Activated CD4-positive, CD25-positive, alpha-beta regulatory T cell treated with anti-CD3 and anti-CD28 coated beads, Interleukin-2, amount 50 U/mL, for 16 hours (primary cell): ENCODE measurements around the gene XG.
"Not testable (repeated sequence)": the region's sequence is repeated elsewhere in the genome, so short reads cannot be mapped to it uniquely, and the experiment has no call there.

Experiments used
- DNase-seq: peaks from one replicate; pipeline ENCODE4 v3.0.0-alpha.2; 2020; ENCODE audit warnings: low read depth, low spot score

The XG gene, protein sequence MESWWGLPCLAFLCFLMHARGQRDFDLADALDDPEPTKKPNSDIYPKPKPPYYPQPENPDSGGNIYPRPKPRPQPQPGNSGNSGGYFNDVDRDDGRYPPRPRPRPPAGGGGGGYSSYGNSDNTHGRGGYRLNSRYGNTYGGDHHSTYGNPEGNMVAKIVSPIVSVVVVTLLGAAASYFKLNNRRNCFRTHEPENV

DNA sequence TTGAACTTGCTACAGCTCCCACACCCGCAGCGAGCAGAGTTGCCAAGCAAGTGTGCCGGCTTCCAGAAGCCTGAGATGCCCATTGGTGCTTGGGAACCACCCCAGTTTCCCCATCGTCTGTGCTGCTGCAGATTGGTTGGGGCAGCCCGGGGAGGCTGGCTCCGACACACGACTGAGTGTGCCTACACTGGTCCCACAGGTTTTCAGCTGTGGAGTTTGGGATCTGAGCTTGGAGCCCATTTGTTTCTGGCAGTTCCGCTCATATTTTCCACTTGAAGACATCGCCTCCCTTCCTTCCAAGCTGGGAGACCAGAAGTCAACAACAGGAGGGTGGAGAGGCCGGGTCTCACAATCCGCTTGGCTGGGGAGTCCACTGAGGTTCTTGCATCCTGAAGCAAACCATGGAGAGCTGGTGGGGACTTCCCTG lies at the start of gene XG:
TSS of gene XG (plus strand) at position 167 of the 427 bp plus-strand sequence. CDS start at position 402, 235 bp downstream.
- not testable (repeated sequence) for DNase-seq

DNA sequence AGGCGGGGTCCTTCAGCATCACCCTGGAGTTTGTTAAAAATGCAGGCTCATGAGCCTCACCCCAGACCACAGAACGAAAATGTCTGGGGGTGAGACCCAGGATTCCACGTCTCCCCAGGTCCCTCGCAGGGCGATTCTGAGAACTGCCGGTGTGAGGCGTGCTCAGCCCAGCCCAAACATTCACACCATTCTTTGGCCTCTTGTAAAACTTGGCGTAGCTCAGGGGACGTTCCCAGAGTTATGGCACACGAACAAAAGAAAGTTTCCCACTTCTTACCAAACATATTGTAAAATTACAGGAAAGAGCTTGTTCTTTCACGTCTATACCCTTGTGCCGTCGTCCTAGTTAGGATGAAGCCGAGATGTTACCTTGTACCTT lies 47.9 kb upstream of the XG start:
- no peak for DNase-seq

DNA sequence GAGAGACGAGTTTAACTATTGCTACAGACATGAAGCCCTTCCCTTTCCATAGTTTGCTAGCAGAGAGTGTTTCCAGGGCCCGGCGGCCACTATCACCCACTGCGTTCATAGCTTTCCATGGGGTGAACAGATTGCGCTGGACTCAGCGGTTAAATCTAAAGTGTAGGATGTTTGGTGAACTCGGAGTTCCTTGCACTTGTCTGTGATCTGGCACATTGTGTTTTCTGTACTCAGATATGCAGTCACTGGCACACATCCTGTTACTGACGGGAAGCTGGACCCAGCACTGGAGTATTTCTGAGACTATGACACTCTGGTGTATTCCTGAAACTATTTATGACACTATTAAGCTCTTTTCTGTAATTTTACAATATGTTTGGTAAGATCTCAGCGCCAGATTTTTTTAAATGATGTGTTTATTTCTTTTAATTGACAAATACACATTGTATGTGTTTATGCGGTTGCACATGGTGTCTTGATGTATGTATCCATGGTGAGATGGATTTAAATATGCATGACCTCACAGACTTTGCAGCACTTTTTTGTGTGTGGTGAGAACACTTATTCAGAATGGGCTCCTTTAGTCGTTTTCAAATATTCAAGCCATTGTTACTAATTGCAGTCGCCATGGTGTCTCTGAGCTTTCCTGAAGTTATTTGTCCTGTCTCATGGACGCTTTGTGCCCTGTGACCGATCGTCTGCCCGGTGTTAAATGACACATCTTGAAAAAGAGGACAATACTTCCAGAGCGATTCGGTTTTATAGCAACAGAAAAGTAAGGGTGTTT lies 46.6 kb upstream of the XG start:
- DNase-seq: no peak

DNA sequence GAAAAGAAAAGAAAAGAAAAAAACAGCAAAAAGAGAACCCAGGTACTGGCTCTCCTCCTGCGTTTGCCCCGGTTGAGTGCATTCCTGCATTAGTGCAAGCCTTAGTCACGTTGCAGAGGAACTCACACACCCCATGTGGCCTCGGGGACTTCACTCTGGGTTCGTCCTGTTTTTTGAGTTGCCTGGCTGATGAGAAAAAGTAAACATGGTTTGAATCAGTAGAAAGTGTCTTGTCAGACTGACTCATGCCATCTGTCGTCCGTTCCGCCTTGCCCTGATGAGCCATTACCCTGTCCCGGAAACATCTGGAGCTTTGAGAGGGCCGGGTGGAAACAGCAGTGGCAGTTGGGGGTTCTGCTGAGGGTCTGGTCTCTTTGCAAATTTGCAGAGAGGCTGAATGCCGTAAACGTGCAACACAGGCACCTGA lies 44.5 kb upstream of the XG start:
- DNase-seq: peak; percentile 34

DNA sequence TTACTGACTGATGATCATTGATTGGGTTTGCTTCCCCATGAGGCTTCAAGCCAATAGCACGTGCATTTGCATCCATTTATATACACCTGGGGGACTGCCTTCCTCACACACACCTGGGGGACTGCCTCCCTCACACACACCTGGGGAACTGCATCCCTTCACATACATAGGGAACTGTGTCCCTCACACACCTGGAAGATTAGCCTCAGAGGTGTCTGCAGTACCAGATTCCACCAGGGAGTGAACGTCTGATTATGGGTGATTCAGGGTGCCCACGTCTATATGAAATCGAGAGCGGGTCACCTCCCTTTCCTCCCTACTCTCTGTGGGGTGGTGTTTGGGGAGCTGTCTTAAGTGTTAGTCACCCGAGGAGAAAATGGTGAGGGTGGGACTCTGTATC lies 43.8 kb upstream of the XG start:
- DNase-seq: no peak

DNA sequence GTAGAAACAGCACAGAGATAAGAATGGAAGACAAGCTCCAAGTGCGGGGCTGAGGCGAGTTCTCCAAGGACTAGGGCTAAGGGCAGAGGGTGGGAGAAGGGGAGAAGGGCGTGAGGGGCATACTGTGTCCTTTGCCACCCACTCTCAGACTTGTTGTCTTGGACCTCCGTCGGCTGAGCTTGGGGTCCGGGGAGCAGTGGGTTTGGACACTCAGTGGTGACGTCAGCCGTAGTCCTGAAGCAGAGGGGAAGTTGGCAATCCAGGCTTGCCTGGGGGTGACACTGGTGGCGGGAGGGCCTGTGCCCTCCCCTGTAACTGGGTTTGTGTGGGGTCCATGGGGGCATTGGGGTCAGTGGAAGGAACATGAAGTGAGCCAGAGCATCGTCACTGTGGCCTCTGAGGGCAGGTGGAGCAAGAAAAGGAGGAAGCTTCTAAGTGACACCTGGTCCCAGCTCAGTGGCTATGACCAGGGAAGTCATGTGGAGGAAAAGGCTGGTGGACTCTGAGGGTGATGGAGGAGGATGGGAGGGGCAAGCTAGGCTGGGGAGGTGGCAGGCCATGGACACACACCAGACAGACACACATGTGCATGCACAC lies 43.1 kb upstream of the XG start:
- no peak for DNase-seq

DNA sequence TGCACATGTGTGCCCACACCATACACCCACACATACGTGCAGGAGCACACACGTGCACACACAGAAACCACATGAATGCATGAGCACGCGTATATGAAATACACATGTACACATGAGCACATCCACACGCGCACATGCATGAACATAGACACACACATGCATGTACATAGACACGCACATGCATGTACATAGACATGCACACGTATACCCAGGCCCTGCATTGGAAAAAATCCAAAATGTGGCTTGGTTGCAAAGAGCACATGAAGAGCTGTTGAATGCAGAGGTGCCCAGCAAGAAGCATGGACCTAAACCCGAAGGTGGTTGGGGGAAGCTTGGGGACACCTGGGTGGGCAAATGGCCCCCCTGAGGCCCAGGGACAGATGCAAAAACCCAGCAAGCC lies 42.3 kb upstream of the XG start:
- no peak for DNase-seq

DNA sequence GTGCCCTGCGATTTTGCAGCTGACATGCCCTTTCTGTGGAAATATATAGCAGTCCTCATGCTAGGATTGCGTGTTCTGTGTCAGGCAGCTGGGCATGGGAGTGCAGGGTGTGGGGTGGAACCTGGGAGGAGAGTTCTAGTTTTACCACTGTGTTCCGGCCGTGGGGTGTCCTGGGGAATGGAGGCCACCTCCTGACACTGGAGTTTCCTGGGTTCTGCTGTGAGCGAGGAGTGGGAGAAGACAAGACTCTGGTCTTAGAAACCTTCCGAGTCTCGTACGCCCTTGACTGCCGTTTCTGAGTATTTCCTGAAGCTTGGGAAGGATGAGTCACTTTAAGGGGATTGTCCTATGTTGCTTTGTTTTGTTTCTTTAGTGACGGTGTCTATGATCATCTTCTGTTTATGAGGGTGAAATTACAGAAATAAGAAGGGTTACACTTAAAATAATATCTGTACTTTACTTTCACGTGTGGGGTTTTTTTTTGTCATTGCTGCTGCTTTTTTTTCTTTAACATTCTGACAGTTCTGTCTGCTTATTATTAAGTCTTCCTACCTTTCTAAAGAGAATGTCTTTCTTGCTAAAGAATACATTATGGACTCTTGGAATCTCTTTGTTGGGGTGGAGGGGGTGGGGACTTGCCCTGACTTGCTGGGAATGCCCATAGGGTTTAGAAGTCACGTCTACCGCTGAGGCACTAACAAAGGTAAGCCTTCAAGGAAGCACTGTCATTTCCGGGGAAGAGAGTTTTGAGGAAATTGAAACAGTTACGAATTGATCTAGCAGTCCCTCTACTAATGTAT lies 41.6 kb upstream of the XG start:
- no peak for DNase-seq

DNA sequence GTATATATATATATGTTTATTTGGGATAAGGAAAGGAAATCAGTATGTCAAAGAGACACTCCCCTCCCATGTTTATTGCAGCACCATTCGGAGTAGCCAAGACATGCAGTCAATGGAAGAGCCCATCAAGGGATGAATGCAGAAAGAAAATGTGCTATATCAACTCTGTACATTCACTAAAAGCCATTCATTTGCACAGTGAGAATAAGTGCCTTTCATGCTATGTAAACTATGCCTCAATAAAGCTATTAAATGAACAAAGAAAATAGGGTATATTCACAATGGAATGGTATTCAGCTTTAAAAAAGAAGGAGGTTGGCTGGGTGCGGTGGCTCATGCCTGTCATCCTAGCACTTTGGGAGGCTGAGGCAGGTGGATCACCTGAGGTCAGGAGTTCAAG lies 40.4 kb upstream of the XG start:
- no peak for DNase-seq

DNA sequence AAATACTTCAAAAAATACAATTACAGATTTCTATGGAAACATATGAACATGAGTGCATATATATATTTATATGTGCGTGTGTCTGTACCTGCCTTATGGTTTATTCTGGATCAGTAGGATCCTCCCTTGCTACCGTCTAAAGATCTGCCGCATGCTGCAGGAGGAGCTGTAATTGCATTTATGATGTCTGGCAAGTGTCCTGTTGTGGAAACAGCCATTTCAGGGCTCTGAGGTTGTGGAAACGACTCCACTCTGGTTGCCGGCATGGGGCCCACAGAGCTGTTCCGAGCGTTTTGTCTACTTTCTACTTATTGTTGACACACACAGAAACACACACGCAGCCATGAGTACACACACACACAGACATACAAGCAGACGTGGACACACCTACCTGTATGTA lies 39.4 kb upstream of the XG start:
- no peak for DNase-seq

DNA sequence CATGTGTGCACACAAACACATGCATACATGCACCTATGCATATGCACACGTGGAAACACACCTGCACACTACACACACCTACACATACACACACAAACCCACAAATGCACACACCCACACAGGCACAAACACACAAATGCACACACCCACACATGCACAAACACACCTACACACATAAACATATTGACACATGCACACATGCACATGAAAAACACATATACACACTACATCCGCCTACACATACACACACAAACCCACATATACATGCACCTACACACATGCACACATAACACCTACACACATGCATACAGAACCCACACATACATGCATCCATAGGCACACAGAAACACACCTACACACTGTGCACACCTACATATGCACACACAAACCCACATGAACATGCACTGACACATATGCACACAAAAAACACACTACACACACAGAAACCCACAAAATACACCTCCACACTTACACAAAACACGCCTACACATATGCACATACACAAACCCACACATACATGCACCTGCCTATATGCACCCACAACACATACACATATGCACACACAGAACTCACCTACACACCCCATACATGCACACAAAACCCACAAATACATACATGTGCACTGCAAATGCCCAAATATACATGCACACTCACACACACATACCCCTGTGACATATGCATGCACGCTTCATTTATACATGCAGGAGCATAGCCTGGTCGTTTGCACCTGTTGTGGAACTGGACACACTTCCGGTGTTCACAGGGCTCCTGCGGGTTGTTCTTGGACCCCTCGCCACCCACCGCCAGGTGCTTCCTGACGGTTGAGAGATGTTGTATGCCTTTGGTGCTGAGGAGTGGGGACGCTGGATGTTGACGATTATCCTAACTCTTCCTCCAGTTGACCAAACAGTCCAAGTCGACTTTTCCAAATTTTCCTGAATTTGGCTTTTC lies 38.7 kb upstream of the XG start:
- no peak for DNase-seq

DNA sequence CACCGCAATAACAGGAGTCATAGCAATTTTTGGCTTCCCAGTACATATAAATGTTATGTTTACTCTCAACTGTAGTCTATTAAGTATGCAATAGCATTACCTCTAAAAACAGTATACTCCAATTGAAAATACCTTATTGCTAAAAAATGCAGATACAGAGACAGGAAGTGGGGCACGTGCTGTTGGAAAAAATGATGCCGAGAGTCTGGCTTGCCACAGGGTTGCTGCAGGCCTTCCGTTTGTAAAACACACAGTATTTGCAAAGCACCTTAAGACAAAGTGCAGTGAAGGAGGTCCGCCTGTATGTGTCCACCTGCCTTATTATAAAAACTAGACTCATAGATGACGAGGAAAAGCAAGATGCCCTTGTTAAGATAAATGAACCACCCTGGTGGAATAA lies 37.3 kb upstream of the XG start:
- DNase-seq: no peak

DNA sequence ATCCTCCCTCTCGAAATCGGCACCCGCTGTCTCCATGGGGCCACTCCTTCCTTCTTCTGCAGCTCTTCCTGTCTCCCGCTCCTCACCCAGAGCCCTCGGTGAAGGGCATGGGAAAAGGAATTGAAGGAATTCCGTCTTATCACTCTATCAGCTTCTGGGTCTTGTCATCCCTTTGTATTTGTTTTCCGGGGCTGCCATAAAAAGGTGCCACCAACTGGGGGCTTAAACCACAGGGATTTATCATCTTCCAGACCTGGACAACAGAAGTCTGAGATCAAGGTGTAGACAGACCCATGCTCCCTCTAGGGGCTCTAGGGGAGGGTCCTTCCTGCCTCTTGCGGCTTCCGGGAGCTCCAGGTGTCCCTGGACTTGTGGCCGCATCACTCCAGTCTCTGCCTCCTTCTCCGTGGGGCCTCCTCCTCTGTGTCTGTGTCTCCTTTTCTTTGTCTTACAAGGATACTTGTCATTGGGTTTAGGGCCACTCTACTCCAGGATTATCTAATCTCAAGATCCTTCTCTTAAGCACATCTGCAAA lies 36.7 kb upstream of the XG start:
- no peak for DNase-seq

DNA sequence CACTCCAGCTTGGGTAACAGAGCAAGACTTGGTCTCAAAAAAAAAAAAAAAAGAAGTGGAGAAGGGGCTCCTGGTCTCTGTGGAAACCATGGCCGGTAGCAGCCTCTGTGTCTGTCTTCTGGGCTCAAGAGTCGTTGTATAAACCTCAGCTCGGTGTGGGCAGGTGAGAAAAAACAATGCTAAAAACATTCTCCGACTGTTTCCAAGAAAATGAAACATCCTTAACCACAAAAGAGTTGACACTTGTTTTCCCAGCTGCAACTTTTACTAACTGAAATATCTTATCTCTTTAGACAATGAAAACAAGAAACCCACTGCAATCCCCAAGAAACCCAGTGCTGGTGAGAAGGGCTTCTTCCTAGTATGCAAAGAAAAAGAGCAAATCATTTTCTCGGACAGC lies 34.5 kb upstream of the XG start:
- DNase-seq: no peak

DNA sequence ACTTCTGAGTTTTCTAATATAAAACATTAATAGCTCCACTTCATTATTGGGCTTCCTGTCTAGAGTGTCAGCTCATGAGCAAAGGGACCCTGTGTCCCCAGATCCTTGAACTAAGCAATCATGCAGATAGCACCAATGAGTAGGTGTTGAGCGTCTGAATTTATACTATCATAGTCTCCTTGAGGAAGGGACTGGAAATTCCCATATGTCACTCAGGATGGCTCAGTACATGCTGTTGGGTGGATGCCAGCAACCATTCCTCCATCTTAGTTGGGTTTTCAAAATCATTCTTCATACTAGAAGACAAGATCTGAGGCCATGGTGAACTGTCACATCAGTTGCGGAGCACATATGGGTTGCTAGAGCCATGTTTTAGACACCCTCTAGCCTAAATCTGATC lies 33.0 kb upstream of the XG start:
- no peak for DNase-seq

DNA sequence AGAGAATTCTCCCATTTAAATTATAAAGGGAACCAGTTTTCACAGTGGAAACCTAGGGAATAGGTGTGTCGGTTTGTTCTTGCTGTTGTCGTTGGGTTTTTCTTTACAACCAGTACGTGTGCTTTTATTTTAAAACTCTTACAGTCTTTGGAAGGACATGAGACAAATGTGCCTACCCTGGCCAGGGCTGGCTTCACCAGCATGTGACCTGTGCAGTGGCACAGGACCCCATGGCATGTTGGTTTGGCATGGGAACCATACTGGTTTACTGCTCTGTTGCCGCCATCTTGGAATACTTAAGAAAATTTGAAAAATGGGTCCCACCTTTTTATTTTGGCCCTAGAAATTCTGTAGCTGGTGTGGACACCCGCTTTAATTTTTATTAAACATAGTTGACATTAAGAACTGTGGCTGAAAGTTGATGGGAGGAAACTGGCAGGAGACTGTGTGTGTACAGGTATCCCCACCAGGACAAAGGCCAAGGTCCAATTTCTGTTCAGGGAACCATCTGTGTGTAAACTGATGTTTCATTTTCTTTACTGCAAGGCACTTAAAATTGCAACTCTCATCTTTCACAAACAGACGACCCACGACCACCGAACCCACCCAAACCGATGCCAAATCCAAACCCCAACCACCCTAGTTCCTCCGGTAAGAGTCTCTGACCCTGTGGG lies 31.9 kb upstream of the XG start:
- DNase-seq: no peak

DNA sequence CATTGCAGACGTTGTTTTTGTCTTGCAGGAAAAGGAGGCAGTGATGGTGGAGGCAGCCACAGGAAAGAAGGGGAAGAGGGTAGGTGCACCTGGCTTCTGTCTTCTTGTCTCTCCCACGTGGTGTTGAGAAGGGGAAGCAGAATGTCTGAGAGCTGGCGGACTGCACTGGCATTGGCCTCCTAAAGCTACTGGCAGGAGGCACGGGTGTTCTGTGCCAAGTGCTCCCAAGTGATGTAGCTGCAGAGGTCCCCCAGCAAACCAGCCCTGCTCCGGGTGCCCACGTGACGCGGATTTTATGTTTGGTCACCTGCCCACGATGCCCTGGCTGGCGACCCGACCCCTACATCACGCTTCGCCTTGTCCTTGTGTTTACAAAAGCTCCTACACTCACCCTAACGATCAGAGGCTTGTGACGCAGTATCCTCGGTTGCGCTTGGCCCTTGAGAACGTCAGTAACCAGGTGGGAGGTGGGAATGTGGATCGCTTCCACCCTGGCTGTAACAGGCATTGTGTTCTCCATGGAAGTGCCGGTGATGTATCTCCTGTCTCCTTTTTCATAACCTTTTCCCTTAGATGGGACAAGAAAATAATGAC lies 28.5 kb upstream of the XG start:
- DNase-seq: no peak

DNA sequence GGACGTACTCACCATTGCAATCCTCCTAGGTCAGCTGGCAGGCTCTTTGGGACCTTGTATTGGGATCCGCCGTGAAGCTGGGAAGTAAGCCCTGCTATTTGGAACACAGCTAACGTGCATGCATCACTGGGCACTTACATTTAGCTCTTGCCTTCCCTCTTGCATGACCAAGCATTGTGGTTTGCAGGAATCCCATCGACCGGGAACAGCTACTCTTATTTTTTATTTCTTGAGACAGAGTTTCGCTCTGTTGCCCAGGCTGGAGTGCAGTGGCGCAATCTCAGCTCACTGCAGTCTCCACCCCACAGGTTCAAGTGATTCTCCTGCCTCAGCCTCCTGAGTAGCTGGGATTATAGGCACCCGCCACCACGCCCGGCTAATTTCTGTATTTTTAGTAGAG lies 24.6 kb upstream of the XG start:
- DNase-seq: not testable (repeated sequence)

DNA sequence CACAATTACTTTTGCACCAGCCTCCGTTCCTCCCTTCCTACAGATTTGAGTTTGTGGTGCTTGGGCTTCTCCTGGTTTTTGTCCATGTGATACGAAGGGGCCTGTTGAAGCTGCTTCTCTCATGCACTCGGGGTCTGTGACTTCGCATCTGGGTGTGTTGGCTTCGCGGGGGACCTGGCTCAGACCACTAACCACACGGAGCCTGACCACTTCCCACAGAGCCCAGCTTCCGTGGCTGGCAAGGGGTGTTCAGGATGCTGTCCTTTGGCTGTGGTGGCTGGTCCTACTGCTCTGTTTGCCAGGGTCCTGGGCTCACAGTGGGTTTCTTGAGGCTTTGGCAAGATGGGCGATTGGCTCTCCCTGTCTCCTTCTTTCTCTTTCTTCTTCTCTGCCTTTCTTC lies 19.8 kb upstream of the XG start:
- DNase-seq: no peak

DNA sequence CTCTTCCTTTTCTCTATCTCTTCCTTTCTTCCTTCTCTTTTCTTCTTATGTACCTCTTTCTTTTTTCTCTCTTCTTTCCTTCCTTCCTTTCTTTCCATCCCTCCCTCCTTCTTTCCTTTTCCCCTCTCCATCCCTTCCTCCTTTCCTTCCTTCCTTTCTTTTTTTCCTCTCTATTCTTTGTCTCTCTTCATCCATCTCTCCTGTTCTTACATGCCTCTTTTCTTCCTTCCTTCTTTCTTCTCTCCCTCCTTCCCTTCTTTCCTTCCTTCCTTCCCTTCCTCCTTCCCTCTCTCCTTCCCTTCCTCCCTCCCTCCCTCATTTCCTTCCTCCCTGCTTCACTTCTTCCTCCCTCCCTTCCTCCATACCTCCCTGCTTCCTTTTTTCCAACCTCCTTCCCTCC lies 19.2 kb upstream of the XG start:
- no peak for DNase-seq
